Measurements from ENCODE around the gene POLR2F.

DNA sequence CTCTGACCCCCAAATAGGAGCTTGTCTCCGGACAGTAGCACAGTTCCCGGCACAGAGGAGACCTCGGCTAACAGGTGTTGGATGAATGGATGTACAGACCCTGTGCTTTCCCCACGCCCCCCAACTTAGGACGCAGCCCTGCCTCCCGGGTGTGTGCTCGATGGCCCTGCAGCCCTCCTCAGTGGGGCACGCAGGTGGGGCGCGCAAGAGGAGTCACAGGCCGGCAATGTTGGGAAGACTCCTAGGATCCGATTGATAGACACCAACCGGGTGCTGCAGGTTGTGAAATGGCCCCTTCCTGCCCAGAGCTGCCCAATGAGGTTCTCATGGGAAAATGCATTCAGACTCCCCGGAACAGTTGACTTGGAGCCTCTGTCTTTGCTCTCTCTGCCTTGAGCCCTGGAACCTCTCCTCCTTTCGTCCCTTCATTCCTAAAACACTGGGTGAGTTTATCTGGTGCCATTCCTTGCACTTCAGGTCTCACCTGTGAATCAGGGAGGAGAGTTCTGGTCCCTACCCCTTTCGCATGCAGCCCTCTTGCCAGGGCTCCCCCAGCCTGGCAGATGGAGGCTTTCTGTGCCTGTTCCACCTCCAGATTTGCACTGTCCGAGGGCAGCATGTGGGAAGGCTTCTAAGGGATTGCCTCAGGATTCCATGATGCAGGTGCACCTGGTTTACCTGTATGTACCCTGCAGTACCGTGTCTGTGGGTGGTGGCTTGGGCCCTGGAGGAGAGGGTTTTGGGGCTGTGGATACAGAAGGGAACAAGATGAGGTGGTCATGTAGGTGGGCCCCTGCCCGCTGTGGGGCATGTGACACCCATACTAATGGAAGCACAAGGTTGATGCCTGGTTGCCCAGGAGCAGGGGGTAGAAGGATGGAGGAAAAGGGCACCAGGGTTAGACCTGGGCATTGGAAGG, 46.2 kb upstream of the POLR2F start:
- no peak for TF ChIP-seq POLR2AphosphoS5 (IDR thresholded peaks at IDR 0.05)
- no peak for TF ChIP-seq CTCF (IDR thresholded peaks at IDR 0.05)
- no peak for TF ChIP-seq POLR2A (IDR thresholded peaks at IDR 0.05)
- no peak for TF ChIP-seq EP300 (IDR thresholded peaks at IDR 0.05)

Measured in suprapubic skin (tissue), 4 donors.